CMK (cell line): ENCODE data around the gene RNF150.

Experiments used
- DNase-seq: peaks from one replicate; pipeline ENCODE4 v3.0.0-alpha.2; 2010; ENCODE audit warnings: low read depth

Gene RNF150

DNA sequence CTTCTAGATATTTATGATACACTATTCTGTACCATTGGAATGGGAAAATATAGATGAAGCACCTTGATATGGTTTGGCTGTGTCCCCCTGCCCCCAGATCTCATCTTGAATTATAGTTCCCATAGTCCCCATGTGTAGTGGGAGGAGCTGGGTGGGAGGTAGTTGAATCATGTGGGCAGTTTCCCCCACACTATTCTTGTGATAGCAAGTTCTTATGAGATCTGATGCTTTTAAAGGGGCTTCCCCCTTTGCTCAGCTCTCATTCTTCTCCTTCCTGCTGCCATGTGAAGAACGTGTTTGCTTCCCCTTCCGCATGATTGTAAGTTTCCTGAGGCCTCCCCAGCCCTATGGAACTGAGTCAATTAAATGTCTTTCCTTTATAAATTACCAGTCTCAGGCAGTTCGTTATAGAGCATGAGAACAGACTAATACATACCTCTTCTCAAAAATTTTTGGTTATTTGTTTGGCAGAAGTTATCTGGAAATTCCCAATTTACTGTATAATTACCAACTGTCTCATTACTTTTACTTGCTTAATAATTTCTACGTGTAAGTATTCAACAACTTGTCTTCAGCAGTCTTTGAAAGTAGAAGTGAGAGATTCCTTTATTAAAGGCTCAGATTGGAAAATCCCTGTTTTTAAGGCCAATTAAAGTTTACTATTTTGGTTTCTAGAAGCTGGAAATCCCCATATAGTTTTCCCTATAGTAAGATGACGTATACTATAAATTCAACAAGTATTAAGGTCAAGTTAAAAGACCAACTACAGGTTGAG lies 152.7 kb downstream of the RNF150 start:
- no peak for DNase-seq

DNA sequence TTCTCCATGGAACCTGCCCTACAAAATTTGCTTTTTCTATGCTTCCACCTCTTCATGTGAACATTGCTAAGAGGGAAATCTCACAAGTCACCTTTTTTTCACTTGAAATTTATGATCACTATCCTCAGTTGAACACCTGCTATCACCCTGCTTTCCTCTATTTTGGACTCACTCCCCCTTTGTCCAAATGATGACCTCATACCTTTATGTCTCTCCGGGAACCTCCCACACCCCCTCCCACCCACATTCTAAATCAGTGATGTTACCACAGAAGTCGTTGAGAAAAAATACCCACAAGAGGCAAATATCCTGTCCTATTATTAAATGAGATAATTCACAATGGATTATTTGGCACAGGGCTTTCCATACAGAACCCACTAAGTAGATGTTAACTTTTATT lies 156.5 kb downstream of the RNF150 start:
- DNase-seq, result no peak

DNA sequence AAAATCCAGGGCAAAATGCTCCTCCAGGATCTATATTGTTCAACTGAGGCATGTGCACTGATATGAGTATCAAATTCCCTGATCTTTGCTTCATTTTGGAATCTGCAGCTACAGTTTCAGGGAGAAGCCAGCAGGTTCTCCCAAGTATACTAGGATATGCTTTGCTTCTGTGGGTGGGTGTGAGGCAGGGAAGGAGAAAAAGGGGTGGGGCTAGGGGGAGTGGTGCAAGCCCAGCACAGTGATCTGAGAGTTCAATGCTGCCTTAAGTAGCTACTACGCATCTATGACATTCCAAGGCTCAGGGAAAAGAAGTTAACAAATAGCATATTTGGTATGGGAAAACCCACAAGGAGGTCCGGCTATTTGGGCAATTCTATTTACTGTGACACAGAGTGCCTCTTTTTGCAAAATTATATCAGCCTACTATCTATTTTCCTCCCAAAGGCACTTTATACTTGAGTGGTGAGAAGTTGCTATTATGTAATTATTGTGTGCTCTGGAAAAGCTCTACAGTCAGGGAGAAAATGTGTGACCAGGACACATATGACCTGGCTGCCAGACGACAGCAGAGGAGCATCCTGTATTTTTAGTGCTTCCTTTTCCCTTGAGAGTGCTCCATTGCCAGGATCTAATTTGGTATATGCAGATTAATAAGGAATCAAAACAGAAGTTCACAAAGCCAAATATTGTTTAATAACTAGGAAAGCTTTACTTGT lies 162.0 kb downstream of the RNF150 start:
- no peak for DNase-seq

DNA sequence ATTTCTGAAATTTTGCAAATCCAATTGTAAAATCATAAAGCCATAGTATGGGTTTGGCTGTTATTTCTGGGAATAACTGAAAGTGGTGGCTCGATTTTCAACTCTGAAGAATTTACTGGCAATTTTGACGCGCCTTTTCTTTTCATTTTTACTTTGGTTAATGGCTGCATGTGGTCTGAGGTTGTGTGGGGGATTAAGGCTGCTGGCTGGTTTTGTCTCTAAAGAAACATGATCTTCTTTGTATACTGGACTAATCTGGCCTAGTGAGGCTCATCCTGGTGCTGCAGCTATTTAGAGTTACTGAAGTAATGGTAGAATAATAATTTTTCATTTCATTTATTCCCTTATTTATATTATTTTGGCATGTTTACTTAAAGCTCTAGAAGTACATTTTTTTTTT lies 164.0 kb downstream of the RNF150 start:
- no peak for DNase-seq

DNA sequence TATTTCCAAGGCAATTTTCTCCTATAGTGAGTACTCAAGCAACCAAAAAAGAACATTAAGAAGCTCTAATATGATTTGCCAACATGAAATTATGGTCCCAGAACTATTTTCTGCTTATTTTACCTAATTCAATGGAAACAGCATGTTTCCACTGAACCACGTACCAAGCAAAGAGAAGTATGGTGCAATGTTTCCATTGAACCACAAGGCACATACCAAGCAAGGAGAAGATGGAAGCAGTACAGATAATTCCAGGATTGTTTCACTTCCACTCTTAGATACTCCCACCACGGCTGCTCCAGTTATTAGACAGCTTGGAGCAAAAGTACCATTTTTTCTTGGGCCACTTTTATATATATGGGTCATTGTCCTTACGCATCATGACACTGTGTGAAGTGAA lies 164.9 kb downstream of the RNF150 start:
- DNase-seq, result no peak

DNA sequence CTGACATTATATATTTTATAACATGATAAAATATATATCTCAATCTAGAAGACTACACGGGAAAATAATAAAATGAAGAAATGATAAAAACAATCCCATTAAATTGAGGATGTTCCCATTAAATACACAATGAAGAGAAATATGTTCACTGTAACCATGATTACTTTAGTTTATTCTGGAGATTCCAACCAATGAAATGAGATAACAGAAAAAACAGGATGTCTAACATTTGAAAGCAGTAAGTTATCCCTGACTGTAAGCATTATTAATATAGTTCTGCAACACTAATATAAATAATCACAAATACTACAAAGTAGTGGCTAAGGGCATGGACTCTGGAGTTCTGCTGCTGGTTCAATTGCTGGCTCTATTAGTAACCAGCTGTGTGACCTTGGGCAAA lies 169.4 kb downstream of the RNF150 start:
- DNase-seq, result no peak

DNA sequence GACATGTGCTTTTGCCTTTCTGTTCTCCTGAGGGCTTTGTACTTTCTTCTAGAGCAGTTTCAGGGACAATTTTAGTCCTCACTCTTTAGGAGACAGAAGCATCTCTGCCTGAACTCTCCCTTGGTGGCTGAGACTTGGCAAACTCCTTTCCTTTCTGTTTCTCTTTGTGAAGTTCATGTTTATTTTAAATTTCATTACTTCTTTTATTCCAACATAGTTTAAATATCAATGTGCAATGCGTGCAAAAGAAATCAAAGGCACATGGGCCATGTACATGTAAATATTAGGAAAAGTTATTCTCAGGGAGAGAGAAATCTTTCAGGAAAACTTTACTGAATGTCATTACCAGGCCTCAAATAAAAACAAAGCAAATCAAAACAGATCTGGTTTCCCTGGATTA lies 177.6 kb downstream of the RNF150 start:
- DNase-seq, result no peak

DNA sequence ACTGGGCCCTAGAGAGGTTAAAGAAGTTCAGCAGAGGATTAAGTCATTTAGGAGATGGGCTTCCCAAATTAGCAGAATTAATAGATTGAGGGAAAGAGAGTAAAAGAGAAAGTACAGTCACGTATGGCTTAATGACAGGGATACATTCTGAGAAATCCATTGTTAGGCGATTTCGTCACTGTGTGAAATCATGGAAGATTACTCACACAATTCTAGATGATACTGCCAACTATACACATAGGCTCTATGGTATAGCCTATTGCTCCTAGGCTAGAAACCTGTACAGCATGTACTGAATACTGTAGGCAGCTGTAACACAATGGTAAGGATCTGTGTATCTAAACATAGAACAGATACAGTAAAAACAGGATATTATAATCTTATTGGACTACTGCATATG lies 180.6 kb downstream of the RNF150 start:
- no peak for DNase-seq

DNA sequence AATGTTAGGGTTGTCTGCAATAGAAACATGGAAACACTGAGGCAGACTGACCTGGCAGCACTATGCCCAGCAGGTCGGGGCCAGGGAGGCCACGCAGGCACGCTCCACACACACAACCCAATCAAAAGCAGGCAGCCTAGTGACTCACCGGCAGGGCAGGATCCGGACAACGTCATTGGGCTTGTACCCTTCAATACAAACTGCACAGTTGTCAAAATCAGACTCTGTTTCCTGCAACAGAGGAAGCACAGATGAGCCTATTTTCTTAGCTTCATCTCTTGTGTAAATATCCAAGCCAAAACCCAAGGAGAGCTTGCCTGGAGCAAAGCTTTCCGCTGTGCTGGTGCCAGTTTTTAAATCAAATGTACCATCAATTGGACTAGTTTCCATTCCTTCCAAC lies 185.8 kb downstream of the RNF150 start:
- DNase-seq, result no peak

DNA sequence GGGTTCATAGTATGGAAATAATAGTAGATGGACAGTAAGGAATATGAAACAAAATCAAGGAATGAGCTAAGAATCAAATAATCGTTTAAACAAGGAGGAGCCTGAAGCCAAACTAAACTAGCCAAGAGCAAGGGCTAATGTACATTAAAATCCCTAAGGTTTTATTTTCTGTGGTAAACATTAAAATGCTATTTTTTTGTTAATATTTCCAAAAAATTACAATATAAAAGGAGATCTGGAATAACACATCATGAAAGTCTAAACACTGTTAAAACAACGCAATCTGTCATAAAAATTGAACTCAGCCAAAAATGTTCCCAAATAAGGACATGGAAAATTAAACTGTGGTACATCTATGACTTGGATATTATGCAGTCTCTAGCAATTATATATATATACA lies 188.2 kb downstream of the RNF150 start:
- DNase-seq, result no peak

DNA sequence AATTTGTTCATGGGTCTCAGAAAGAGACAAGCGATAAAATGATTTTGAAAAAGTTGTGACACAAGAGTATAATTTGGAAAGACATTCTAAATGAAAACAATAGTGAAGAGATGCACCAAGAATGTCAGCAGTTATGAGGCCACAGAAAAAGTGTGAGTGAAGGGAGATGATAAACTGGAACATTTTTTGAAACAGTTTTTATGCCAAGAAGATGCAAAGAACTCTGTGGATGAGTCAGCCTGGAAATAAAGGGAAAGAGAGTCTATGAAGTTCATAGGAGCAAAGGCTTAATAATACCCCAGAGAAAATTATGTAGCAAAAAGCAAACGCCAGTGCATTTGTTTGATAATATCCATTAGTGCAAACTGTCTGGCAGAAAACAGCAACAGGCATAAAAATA lies 188.7 kb downstream of the RNF150 start:
- no peak for DNase-seq

DNA sequence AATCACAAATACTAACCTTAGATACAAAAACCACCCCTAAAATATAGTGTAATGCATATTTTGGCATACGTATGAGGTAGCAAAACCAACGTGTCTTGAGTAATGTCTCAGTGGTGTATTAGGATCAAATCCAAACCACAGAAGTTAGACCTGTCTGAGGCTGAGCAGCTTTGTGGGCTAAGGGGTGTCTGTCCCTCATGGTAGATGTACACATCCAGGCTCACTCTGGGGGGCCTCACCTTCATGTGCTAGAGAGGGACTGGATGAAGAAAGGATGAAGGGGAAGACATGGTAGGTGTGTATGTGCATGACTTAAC lies 189.1 kb downstream of the RNF150 start:
- no peak for DNase-seq

DNA sequence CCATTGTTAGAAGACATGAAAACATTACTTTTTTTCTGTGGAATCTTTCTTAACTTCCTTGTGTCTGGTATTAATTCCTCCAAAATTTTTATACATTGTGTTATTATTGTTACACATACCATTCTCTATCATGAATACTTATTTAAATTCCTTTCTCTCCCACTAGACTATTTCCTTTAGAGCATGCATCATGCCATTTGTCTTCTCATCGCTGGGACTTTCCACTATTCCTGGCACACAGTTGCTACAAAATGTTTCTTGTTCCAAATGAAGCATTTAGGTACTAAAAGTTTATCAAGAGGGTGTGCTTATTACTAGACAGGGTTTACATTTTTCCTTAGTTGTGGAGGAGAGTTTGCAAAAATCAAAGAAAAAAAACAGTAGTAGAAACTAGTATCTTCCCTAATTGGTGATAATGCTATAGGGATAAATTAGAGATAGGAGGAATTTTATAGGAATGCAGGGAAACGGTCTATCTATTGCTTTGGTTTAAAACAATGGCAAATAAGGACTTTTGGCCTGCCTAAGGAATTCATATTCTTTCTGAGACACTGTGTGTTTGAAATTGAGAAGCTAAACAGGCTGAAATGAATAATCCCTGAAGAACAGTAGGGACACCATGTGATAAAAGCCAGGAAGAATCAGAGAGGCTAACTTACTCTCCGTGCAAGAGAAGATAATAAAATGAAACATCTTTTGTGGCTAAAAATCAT lies 189.6 kb downstream of the RNF150 start:
- DNase-seq, result no peak

DNA sequence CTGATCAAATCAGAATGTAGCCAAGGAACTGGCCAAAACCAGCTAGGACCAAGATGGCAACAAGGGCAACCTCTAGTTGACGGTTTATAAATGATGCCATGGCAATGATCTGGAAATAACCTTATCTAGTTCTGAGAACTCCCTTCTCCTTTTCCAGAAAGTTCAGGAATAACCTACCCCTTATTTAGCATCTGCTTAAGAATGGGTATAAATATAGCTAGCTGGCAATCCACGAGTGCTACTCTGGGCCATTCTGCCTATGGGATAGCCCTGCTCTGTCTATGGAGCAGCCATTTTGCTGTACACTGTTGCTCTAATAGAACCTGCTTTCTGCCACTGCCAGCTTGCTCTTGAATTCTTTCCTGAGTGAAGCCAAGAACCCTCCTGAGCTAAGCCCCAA lies 192.7 kb downstream of the RNF150 start:
- DNase-seq, result no peak

DNA sequence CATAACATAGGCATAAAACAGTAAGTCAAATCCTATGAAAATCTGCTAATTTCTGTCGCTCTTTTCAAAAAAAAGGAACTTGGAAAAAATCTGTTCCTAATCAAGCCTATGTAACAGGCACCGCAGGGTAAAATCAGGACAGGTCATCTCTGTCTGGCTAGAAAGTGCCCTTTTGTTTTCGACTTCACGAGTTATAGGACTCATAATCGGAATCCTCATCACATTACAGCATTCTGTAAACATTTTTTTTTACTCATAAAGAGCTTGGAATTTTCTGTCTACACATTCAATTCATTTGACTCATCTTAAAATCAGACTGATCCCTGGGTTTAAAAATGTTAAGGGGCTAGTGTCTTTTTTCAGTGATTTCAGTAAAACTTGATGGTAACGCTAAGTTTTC lies 195.4 kb downstream of the RNF150 start:
- DNase-seq, result no peak

DNA sequence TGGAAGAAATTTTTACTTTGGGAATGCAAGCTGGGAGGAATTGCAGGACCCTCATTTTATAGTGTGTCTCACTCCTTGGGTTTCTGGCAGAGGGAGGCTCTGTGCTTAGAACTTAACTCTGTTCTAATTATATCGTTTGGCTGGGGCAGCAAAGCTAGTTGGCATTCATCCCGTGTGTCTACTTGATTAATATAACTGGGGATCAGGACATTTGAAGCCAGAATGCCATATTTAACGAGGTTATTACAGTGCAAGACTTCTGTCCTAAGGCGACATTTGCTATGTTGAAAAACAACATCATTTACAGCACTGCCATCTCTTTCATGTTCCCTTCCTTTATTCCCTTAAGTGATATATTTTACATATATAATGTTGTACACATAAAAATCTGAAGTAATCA lies 198.0 kb downstream of the RNF150 start:
- no peak for DNase-seq

DNA sequence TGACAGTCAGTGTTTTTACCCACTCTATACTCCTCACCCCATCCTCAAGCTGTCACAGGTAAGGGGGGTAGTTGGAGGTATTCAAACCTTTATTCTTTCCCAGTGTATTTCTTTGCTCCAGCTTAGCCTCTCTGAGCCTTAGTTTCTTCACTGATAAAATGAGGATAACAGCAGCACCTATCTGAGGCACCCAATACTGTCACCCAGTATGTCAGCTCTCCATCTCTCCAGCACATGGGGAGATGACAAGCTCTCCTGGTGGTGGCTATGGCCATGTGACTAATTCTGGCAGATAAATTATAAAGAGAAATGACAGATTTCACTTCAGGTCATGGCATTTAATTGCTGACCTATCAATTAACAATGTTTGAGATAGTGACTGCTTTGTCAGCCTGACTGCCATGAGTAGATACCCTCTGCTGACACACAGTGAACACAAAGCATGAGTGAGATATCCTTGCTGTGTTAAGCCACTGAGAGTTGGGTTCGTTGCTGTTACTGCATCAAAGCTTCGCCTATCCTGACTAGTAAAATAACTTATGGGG lies 200.7 kb downstream of the RNF150 start:
- no peak for DNase-seq

DNA sequence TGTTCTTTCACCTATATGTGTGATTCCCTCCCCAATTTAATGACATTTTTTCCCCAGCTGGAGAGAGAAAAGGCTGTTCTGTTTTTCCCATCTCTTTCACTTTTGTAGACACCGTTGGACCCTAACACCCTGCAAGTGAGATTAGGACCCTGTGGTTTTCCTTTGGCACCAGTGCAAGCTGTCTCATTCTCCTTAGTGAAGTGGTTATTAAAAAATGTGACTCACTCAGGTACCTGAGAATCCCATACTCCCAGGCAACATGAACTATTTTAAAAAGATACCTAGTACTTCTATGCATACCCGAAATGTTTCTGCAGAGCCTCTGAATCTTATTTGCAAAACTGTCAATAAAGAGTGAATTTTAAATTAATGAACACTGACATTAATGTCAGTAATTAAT lies 201.4 kb downstream of the RNF150 start:
- no peak for DNase-seq

DNA sequence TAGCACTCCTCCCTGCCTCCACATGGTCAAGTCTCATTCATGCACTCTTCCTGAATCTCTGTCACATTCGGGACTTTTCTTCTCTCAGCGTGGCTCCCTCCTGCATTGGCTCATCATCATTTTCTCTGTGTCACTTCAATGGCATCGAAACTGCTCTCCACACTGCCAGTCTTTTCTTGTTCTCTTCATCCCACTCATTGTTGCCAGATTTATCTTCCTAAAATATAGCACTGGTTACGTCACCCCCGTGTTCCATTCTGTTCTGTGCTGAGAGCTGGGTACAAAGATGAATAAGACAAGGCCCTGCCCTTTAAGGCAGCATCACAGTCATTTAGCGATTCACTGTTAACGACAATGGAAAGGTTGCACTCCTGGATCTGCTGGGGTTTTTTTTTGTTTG lies 202.7 kb downstream of the RNF150 start:
- no peak for DNase-seq

DNA sequence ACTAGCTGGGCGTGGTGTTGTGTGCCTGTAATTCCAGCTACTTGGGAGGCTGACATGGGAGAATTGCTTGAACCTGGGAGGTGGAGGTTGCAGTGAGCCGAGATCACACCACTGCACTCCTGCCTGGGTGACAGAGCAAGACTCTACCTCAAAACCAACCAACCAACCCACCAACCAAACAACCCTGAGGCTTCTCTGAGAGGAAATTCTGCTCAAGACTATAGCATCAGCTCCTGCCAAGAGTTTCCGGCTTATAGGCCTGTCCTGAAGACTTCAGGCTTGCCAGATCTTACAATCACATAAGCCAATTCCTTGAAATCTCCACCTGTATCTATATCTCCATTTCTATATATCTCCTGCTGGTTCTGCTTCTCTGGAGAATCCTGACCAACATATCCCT lies 203.3 kb downstream of the RNF150 start:
- no peak for DNase-seq

DNA sequence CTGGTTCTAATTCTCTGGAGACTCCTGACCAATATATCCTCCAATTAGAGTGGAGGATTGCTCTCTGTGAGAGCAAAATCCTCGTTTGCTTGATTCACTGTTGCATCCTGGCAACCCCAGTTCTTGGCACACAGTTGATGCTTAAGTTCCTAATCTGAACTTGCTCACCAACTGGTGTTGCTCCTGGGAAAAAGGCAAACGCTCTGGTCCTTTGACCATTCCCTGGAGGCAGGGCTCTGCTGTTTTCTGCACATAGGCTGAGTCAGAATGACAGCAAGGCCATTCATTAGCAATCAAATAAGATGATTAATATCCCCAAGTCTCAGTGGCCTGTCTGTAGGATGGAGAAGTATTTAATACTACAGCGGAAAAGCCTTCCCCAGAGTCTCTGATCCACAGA lies 204.4 kb downstream of the RNF150 start:
- no peak for DNase-seq

DNA sequence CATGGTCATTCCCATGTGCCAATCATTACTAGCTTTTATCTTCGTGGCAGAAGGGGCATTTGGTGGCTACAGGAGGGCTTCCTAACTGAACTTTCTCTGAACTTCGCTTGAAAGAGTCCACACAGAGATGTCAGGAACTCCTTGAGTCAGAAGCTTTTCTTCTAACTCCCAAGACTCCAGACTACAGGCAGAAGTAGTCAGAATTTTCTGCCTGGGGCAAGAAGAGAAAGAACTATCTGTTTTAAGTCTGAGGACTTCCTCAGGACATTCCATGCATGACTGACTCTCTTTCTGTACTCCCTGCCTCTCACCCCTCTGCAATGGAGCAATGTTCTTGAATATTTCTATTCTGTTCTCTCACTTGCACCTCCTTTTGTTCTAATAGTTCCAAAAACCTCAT lies 206.6 kb downstream of the RNF150 start:
- DNase-seq, result no peak

DNA sequence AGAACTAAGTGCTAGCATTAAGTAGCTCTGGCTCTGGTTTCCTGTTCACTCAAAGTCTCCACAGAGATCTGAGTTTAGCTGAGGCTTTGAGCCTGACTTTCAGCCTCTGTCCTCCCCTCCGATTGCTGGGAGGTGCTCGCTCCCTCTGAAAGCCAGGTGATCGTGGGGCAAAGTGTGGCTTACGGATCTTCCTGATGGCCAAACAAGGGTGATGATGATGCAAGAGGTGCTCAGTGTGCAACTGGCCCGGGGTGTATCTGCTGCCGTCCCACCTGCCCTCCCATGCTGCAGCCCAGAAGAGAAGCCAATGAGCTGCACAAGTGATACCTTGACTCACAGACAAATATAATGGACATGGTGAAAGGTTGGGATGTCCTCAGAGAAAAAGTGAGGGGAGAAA lies 207.9 kb downstream of the RNF150 start:
- no peak for DNase-seq
